ENCODE data around the gene PLCB4.

- TF ChIP-seq EP300 (IDR thresholded peaks at IDR 0.05) (no peak), POLR2A (IDR thresholded peaks at IDR 0.05) (no peak), CTCF (IDR thresholded peaks at IDR 0.05) (no peak), POLR2AphosphoS5 (IDR thresholded peaks at IDR 0.05) (no peak)
These were observed 52.3 kb downstream of the PLCB4 start for GRCh38 chr20:9121211-9121610.
